AG10803 (cell line): ENCODE measurements around the gene MINDY1.

Experiments
- DNase-seq: peaks from one replicate; pipeline ENCODE4 v3.0.0; 2010; ENCODE audit warnings: low read depth
- H3K4me3 ChIP-seq: 2 replicates; pipeline ENCODE4 v1.5.1; 2011; ENCODE audit warnings: mild to moderate bottlenecking, low read length, control low read depth
- TF ChIP-seq, protein P1 (sequence below): conservative IDR thresholded peaks from 2 replicates; pipeline ENCODE4 v1.5.1; 2011; ENCODE audit warnings: mild to moderate bottlenecking, low read length, control low read depth, inconsistent platforms

Gene MINDY1

GRCh38 chr1:150976401-150976821 is 30.3 kb downstream of the MINDY1 start:
- TF ChIP-seq, protein P1, sequence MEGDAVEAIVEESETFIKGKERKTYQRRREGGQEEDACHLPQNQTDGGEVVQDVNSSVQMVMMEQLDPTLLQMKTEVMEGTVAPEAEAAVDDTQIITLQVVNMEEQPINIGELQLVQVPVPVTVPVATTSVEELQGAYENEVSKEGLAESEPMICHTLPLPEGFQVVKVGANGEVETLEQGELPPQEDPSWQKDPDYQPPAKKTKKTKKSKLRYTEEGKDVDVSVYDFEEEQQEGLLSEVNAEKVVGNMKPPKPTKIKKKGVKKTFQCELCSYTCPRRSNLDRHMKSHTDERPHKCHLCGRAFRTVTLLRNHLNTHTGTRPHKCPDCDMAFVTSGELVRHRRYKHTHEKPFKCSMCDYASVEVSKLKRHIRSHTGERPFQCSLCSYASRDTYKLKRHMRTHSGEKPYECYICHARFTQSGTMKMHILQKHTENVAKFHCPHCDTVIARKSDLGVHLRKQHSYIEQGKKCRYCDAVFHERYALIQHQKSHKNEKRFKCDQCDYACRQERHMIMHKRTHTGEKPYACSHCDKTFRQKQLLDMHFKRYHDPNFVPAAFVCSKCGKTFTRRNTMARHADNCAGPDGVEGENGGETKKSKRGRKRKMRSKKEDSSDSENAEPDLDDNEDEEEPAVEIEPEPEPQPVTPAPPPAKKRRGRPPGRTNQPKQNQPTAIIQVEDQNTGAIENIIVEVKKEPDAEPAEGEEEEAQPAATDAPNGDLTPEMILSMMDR = no peak
- no peak for DNase-seq
- H3K4me3 ChIP-seq = no peak overlapping the region

DNA sequence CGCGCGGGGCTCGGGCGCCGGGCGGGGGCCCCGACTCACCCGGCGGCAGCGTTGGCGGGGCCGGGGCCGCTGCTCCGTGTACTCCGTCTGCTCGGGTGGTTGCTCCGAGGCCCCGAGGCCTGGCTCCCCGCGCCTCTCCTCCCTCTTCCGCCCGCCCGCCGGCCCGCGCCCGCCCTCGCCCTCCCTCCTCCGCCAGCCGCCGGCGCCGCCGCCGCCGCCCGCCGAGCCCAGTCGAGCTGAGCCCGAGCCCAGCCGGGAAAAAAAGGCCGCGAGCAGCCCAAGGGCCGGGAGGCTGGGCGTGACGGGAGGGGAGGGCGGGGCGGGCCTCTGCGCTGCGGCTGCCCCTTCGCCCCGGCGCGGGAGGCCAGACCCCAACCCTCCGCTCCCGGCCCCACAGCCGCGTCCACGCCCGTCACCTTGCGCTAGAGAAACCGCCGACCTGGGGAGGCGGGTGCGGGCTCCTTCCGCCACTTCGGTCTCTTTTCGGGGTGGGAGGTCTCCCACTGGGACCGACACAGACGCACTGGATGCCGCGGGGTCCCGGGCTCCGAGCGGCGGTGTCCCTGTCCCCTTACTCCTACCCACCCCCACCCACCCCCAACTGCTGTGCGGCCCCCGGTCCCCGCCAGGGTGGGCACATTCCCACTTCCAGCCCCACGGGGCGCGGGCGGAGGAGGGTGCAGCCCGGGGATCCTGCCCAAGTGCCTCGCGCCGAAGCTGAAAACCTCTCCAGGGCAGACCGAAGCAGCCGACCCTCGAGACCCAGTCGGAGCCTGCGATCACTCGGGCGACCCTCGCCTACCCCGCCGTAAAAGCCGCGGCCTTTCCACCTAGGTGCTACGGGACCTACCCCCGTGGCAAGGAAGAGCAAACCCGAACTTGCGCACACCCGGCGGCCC is 31.9 kb downstream of the MINDY1 start, which contains the start of gene CERS2:
Gene CERS2, minus strand, starts transcription at position 256 of the 899 bp plus-strand sequence. CDS start 5,745 bp downstream, outside the sequence.
- peak; percentile 78 for DNase-seq
- TF ChIP-seq, protein P1 = no peak

DNA sequence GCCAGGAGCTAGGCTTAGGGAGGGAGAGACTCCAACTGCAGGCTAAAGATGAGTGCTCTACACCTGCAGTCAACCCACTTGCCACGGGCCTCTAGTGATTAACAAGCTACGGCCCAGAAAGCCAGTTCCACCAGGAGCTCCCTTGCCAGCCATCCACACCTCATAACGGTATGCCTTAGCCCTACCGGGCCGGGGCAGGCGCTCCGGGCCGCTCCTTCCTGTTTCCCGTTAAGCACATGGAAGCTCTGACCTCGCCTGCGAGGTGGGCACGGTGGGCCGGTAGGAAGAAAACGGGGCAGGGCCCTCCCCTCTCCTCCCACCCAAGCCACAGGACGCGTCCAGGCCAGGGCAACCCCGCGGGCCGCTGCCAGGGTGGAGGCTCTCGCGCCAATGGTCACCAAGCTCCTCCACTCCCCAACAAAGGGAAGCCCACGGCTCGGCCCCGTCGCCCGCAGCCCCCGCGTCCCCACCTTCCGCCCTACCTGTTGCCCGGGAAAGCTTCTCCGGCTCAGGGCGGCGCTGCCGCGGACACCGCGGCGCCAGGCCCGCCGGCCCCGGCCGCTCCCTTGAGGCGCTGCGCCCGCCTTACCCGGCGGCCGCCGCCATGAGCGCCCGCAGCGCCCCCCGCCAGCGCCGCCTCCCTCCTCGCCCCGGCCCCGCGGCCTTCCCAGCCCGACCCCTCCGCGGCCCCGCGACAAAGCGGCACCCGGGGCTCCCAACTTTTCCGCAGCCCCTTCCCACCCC is 32.7 kb downstream of the MINDY1 start:
- peak; percentile 15 for DNase-seq
- H3K4me3 ChIP-seq = peak overlapping the region; percentile 86
- TF ChIP-seq, protein P1 = no peak

More for the DNA sequence above, 31.9 kb downstream of the MINDY1 start, which contains the start of gene CERS2:
- H3K4me3 ChIP-seq = peak within 1 kb of the TSS; percentile 86

DNA sequence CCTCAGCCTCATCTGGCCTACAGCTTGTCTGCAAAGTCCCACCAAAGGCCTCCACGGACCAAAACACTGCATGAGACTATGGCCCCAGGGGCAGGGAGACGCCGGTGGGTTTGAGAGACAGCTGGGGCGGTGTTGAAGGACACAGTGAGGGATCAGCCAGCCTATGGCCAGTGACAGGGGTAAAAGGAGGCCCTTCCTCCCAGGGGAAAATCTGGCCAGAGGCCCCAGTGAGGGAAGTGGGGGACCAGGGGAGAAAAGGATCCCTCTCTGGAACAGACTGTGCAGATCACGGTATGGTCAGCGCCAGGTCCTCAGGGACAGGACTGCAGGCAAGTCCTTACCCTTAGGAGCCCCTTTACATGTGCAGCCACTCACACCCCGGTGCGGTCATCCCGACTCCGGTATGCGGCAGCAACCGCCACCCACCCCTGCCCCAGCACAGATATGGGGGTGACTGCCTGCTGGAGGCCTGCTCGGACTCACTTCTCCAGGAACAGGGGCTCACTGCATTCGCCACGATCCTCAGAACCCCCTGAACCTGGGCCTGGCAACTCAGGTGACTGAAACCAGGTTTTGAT is 33.4 kb downstream of the MINDY1 start:
- no peak for DNase-seq
- TF ChIP-seq, protein P1 = no peak
- H3K4me3 ChIP-seq = peak overlapping the region; percentile 86

DNA sequence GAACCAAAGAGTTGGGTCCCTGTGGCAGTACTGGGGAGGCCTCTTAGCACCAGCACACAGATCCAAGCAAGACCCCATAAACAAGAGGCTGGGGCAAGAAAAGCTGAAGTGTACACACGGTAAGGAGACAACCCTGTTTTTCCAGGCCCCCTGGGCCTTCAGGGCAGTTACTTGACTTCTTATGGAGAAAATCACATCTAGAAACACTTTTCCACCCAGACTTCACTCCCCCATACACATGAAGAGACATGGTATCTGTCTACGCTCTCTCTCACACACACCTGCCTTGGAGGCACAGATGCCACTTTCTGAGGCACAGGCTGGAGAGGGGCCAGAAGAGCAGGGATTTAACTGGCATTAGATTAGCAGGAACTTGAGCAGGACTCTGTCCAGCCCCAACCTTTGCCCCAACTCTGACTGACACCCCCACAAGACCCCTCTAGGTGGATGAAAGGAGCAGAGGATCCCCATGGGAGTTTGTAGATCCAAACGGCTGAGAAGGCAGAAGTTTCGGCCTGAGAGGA is 34.2 kb downstream of the MINDY1 start:
- peak overlapping the region; percentile 86 for H3K4me3 ChIP-seq
- DNase-seq = no peak
- TF ChIP-seq, protein P1 = no peak

- TF ChIP-seq, protein P1 = peak; percentile 3
- peak overlapping the region; percentile 86 for H3K4me3 ChIP-seq
- DNase-seq = no peak
Observed at GRCh38 chr1:150971583-150972416, 34.9 kb downstream of the MINDY1 start.
